SK-N-SH (cell line): ENCODE data around the gene CA5A. TPM values are rescaled to one million over a fixed set of nuclear protein-coding genes. Genes with fewer than 3 reads are reported as not detected.
A peak's percentile ranks its signal among the peaks of the same experiment; 100 is the strongest.
"Not testable (repeated sequence)": the region's sequence is repeated elsewhere in the genome, so short reads cannot be mapped to it uniquely, and the experiment has no call there.

Source experiments
- CTCF ChIA-PET: fragments of 300-600, 350-600 bp; formaldehyde crosslinking; extraction: SDS; loops from one replicate; lab custom pipeline; 2021; lab: Yijun Ruan, JAX
- POLR2A ChIA-PET: fragments of 350-600 bp; sonication (Branson Sonifier 250); formaldehyde crosslinking; extraction: SDS; loops from one replicate; lab custom pipeline; 2020; ENCODE audit warnings: antibody characterized with exemption, inconsistent platforms; lab: Yijun Ruan, JAX
- DNase-seq: peaks from one replicate; pipeline ENCODE4 v3.0.0; 2012
- H2AFZ ChIP-seq: fragments of 200-600 bp; sonication (generic); 2 replicates; pipeline ENCODE4 v1.8.1; 2016; ENCODE audit warnings: antibody characterized with exemption, mild to moderate bottlenecking, low read depth
- H3F3A ChIP-seq: fragments of 200-600 bp; sonication (generic); replicated peaks from 2 replicates; pipeline ENCODE3; 2016; ENCODE audit warnings: antibody characterized with exemption, mild to moderate bottlenecking; ENCODE audit not compliant: insufficient read depth
- H3K27ac ChIP-seq, 2 experiments: fragments of 200-500 bp in 1 of 2; fragments of 200-600 bp in 1 of 2; sonication (Bioruptor generic) in 1 of 2; sonication (generic), shearing (Covaris generic) in 1 of 2; 2 replicates each; pipeline versions ENCODE4 v1.5.1 to v1.6.1; 2014 to 2016; ENCODE audit warnings: low read depth in 2 of 2, inconsistent platforms in 1 of 2, low read length in 1 of 2, mild to moderate bottlenecking in 1 of 2, mixed read lengths in 1 of 2
- H3K27me3 ChIP-seq: fragments of 200-600 bp; sonication (generic), shearing (Covaris generic); 2 replicates; pipeline ENCODE4 v1.6.1; 2016; ENCODE audit warnings: mixed run types; ENCODE audit not compliant: insufficient read depth
- H3K36me3 ChIP-seq, 2 experiments: fragments of 200-500 bp in 1 of 2; fragments of 200-600 bp in 1 of 2; sonication (Bioruptor generic) in 1 of 2; sonication (generic) in 1 of 2; replicated peaks in 1 of 2; 2 replicates each; pipeline versions ENCODE3 to v1.5.1; 2014 to 2016; ENCODE audit warnings: low read length in 1 of 2, mild to moderate bottlenecking in 1 of 2; ENCODE audit not compliant: insufficient read depth in 2 of 2, control insufficient read depth in 1 of 2
- H3K4me1 ChIP-seq, 2 experiments: fragments of 200-500 bp in 1 of 2; fragments of 200-600 bp in 1 of 2; sonication (Bioruptor generic) in 1 of 2; sonication (generic), shearing (Covaris generic) in 1 of 2; 2 replicates each; pipeline versions ENCODE4 v1.5.1 to v1.6.1; 2014 to 2016; ENCODE audit warnings: low read depth in 1 of 2, low read length in 1 of 2, mixed run types in 1 of 2; ENCODE audit not compliant: insufficient read depth in 2 of 2, control insufficient read depth in 1 of 2
- H3K4me2 ChIP-seq: fragments of 200-600 bp; sonication (generic), shearing (Covaris generic); 2 replicates; pipeline ENCODE4 v1.6.1; 2017; ENCODE audit warnings: mixed run types
- H3K4me3 ChIP-seq, 2 experiments: fragments of 200-500 bp in 1 of 2; fragments of 200-600 bp in 1 of 2; sonication (Bioruptor generic) in 1 of 2; sonication (generic), shearing (Covaris generic) in 1 of 2; 2 replicates each; pipeline versions ENCODE4 v1.5.1 to v1.8.1; 2014 to 2016; ENCODE audit warnings: low read depth in 2 of 2, inconsistent platforms in 1 of 2, low read length in 1 of 2, mild to moderate bottlenecking in 1 of 2, mixed read lengths in 1 of 2, moderate library complexity in 1 of 2
- H3K79me2 ChIP-seq: fragments of 200-600 bp; sonication (generic); 2 replicates; pipeline ENCODE4 v1.8.1; 2017; ENCODE audit warnings: mild to moderate bottlenecking; ENCODE audit not compliant: insufficient read depth
- H3K9ac ChIP-seq: fragments of 200-600 bp; sonication (generic); 2 replicates; pipeline ENCODE4 v1.6.1; 2017; ENCODE audit warnings: mixed run types
- H3K9me2 ChIP-seq: fragments of 200-600 bp; sonication (generic); 2 replicates; pipeline ENCODE4 v1.6.1; 2017; ENCODE audit warnings: mixed run types
- H3K9me3 ChIP-seq: fragments of 200-600 bp; sonication (generic); 2 replicates; pipeline ENCODE4 v1.6.1; 2017; ENCODE audit warnings: mixed run types, mild to moderate bottlenecking, moderate library complexity
- H4K20me1 ChIP-seq: fragments of 200-600 bp; sonication (generic); 2 replicates; pipeline ENCODE4 v1.6.1; 2017; ENCODE audit warnings: mild to moderate bottlenecking, mixed run types; ENCODE audit not compliant: insufficient read depth
- MXI1 ChIP-seq: IDR thresholded peaks from 2 replicates; pipeline ENCODE4 v1.6.1; 2012; ENCODE audit warnings: mild to moderate bottlenecking, low read depth, low read length, improper control_type of control experiment
- RAD21 ChIP-seq: IDR thresholded peaks from 2 replicates; pipeline ENCODE4 v1.6.1; 2012; ENCODE audit warnings: mild to moderate bottlenecking, low read length
- RCOR1 ChIP-seq: fragments of 150-350 bp; IDR thresholded peaks from 2 replicates; pipeline ENCODE4 v1.6.1; 2017; ENCODE audit warnings: antibody characterized with exemption, low read length
- SMC3 ChIP-seq: IDR thresholded peaks from 2 replicates; pipeline ENCODE4 v1.6.1; 2012; ENCODE audit warnings: low read depth, low read length, improper control_type of control experiment
- WGBS: methylation state at CpG from one replicate; pipeline ENCODE4 v1.1.6; 2017; ENCODE audit warnings: low lambda C conversion rate; 5-methylcytosine and 5-hydroxymethylcytosine counted together
- polyA plus RNA-seq, 3 experiments: library from polyadenylated mRNA; depleted of rRNA; stranded (reverse); fragments of >200 nt; gene quantifications; 2 replicates each; pipeline ENCODE4 v1.2.3, GENCODE V29; 2012
- TF ChIP-seq, protein P1 (sequence below): IDR thresholded peaks from 2 replicates; pipeline ENCODE4 v1.4.0; 2012; ENCODE audit warnings: low read depth
- TF ChIP-seq, protein P2 (sequence below): fragments of 200-600 bp; sonication (generic); IDR thresholded peaks from 2 replicates; pipeline ENCODE4 v1.6.1; 2017; ENCODE audit warnings: antibody characterized with exemption, mild to moderate bottlenecking, moderate library complexity

The CA5A gene
- polyA plus RNA-seq, 1 of the 3 experiments (the other 2 are of a cell fraction): not detected

DNA sequence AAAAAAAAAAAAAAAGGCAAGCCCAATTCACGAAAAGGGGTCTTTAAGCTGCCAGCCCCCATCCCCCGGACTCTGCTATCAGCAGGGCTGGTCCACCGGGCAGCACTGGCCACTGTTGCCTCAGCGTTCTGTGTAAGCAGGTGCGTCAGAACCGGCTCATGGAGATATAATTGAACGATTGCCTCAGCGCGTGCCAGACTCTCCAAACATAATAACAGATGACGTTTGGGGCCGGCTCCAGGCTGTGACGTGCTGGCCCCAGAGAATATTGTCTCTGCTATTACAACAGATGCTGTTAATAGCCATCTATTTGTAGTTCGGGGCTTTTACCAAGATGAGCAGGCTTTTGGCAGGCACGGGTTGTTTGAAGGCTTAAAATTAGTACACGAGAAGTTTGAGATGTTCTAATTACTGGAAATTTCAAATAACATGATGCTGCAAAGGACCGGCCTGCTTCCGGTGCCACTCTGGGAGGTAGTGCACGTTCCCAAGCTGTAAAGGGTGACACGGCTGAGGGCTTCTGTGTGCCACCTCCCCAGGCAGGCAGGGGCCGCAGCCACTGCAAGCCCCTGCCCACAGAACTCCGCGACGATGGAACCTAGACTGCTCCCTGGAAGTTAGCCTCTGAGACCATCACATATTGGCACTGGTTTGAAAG lies 25.1 kb downstream of the CA5A start:
- H3K27me3 ChIP-seq, H3K9ac ChIP-seq, H3F3A ChIP-seq, H3K4me1 ChIP-seq, H3K9me2 ChIP-seq, H2AFZ ChIP-seq, H3K79me2 ChIP-seq, H3K9me3 ChIP-seq, H3K4me2 ChIP-seq, POLR2A ChIA-PET, H4K20me1 ChIP-seq, H3K4me3 ChIP-seq, H3K36me3 ChIP-seq: not testable (repeated sequence)
- peak; percentile 77 for DNase-seq
- TF ChIP-seq MXI1: 0 out of 2 replicates have a peak, but pooled peaks have one; percentile 27
- CTCF ChIA-PET: interaction anchor here (0.6 to 6.9 kb wide), 5 partner anchors 15 to 142 kb away, joined by 3 to 57 read pairs (median 6); no protein-coding TSS in a partner anchor
- 31% methylated on average over 19 of the region's 23 CpGs for WGBS
- 0 out of 4 replicates have a peak overlapping the region, but pooled peaks of 1 of the 2 experiments have one; percentile 23 for H3K27ac ChIP-seq

DNA sequence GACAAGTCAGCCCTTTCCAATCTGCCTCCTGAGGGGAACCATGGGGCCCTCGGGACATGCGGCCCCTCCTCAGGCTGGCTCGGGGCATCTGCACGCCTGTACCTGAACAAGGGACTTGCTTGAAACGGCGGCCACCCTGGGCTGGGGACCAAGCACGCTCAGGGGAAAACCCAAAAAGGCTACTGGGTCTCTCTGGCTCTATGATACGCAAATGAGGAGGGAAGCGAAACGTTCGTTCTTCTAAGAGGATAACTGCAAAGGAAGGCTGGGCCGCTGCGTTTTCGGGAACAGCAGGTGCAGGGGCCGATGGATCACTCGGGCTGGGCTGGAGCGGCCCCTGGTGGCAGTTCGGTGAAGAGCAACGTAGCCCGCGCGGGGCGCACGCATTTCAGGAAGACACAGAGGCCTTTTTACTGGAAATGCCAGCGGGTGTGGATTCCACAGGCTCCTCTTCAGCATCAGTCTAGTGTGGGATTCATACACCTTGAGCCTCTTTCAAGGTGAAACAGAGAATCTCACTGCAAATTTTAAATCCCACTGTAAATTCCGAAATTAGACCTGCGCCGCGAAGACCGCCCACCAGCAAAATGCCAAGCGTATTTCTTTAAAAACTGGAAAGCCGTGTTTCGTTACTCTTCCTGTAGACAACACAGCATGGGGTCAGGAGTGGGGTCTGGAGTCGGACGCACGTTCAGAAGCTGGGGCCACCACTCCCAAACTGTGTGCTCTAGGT lies 27.0 kb downstream of the CA5A start:
- H3K9me3 ChIP-seq, POLR2A ChIA-PET, H3K9ac ChIP-seq, H3K27me3 ChIP-seq, H3K4me1 ChIP-seq, H3K79me2 ChIP-seq, H2AFZ ChIP-seq, H4K20me1 ChIP-seq, H3K36me3 ChIP-seq, H3K4me3 ChIP-seq, H3F3A ChIP-seq, H3K27ac ChIP-seq, H3K9me2 ChIP-seq, H3K4me2 ChIP-seq: not testable (repeated sequence)
- CTCF ChIA-PET: interaction anchor here (0.6 to 6.9 kb wide), 12 partner anchors 14 to 366 kb away, joined by 3 to 57 read pairs (median 4); partner anchors contain the start of gene SLC7A5
- DNase-seq: peak; percentile 85
- WGBS: 43% methylated on average over 34 of the region's 36 CpGs
- TF ChIP-seq, protein P1, sequence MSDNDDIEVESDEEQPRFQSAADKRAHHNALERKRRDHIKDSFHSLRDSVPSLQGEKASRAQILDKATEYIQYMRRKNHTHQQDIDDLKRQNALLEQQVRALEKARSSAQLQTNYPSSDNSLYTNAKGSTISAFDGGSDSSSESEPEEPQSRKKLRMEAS: peak; percentile 76; the same call in 1 of the 2 replicates
- TF ChIP-seq SMC3 (peak; percentile 70), RCOR1 (0 out of 2 replicates have a peak, but pooled peaks have one; percentile 25), RAD21 (peak; percentile 84)
- TF ChIP-seq, protein P2, sequence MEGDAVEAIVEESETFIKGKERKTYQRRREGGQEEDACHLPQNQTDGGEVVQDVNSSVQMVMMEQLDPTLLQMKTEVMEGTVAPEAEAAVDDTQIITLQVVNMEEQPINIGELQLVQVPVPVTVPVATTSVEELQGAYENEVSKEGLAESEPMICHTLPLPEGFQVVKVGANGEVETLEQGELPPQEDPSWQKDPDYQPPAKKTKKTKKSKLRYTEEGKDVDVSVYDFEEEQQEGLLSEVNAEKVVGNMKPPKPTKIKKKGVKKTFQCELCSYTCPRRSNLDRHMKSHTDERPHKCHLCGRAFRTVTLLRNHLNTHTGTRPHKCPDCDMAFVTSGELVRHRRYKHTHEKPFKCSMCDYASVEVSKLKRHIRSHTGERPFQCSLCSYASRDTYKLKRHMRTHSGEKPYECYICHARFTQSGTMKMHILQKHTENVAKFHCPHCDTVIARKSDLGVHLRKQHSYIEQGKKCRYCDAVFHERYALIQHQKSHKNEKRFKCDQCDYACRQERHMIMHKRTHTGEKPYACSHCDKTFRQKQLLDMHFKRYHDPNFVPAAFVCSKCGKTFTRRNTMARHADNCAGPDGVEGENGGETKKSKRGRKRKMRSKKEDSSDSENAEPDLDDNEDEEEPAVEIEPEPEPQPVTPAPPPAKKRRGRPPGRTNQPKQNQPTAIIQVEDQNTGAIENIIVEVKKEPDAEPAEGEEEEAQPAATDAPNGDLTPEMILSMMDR: peak; percentile 80

DNA sequence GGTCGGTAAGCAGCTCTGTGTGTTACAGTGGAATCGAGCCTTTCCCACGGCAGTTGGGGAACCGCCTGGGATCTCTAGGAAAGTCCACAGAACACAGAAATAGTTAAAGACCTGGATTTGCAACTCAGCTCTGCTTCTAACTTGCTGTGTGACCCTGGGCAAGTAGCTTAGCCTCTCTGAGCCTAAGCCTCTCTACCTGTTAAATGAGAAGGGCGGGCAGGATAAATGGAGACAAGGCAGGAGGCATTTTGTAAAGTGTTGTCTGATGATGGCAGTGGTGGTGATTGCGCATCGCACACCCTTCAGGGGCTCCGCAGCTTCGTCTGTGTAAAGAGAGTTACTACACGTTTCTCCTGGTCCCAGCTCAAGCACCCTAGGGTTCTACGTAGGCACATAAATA lies 28.2 kb downstream of the CA5A start:
- not testable (repeated sequence) for H3K79me2 ChIP-seq, H3K4me1 ChIP-seq, H3K36me3 ChIP-seq, H3K4me2 ChIP-seq, H3K27me3 ChIP-seq, H2AFZ ChIP-seq, H3K9ac ChIP-seq, H3K4me3 ChIP-seq, H4K20me1 ChIP-seq, H3K9me3 ChIP-seq, DNase-seq, H3K27ac ChIP-seq, H3F3A ChIP-seq, H3K9me2 ChIP-seq
- WGBS: 67% methylated on average over 11 of the region's 11 CpGs
- ChIA-PET CTCF (interaction anchor here (0.9 to 6.9 kb wide), 8 partner anchors 30 to 272 kb away, joined by 3 to 57 read pairs (median 4); no protein-coding TSS in a partner anchor), POLR2A (interaction anchor here (1.2 kb wide), 1 partner anchor 10 kb away, joined by 3 read pairs; no protein-coding TSS in a partner anchor)

DNA sequence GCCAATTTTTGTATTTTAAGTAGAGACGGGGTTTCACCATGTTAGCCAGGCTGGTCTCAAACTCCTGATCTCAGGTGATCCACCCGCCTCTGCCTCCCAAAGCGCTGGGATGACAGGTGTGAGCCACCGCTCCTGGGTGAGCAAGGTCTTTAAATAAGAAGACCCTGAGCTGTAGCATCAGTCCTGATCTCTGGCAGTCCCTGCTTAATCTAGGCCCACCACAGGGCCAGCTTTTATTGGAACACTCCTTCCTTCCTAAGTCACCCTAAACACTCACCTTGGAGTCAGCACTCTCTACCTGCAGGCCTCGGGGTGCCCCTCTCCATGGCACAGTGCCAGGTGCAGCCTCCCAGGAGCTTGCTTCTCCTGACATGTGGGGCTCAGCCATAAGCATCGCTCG lies 30.8 kb downstream of the CA5A start:
- H3K79me2 ChIP-seq, H4K20me1 ChIP-seq, H3K9ac ChIP-seq, H3K9me3 ChIP-seq, H3K4me2 ChIP-seq, DNase-seq, H3K9me2 ChIP-seq, H3K4me1 ChIP-seq, H2AFZ ChIP-seq, POLR2A ChIA-PET, H3F3A ChIP-seq, H3K4me3 ChIP-seq, H3K36me3 ChIP-seq, H3K27ac ChIP-seq, H3K27me3 ChIP-seq: not testable (repeated sequence)
- 56% methylated on average over 2 of the region's 7 CpGs for WGBS
- CTCF ChIA-PET: interaction anchor here (1.1 to 6.9 kb wide), 5 partner anchors 34 to 137 kb away, joined by 3 to 57 read pairs (median 5); no protein-coding TSS in a partner anchor
